Stimulated activated CD4-positive, alpha-beta T cell treated with anti-CD3 and anti-CD28 coated beads, Interleukin-4, amount 100 ng/mL, for 1 hour (primary cell): ENCODE measurements around the gene GC.
"Not testable (repeated sequence)": the region's sequence is repeated elsewhere in the genome, so short reads cannot be mapped to it uniquely, and the experiment has no call there.

Experiments used
- DNase-seq: peaks from one replicate; pipeline ENCODE4 v3.0.0-alpha.2; 2020

Gene GC, protein sequence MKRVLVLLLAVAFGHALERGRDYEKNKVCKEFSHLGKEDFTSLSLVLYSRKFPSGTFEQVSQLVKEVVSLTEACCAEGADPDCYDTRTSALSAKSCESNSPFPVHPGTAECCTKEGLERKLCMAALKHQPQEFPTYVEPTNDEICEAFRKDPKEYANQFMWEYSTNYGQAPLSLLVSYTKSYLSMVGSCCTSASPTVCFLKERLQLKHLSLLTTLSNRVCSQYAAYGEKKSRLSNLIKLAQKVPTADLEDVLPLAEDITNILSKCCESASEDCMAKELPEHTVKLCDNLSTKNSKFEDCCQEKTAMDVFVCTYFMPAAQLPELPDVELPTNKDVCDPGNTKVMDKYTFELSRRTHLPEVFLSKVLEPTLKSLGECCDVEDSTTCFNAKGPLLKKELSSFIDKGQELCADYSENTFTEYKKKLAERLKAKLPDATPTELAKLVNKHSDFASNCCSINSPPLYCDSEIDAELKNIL

GRCh38 chr4:71783972-71784371 lies at the start of gene GC:
GC (minus strand) TSS chr4:71784079; CDS start chr4:71784018, 61 bp downstream.
- DNase-seq = no peak

GRCh38 chr4:71833232-71833900 lies 49.5 kb upstream of the GC start:
- no peak for DNase-seq

GRCh38 chr4:71832049-71832448 lies 48.2 kb upstream of the GC start:
- no peak for DNase-seq

GRCh38 chr4:71830497-71831190 lies 46.8 kb upstream of the GC start:
- DNase-seq = no peak

DNA sequence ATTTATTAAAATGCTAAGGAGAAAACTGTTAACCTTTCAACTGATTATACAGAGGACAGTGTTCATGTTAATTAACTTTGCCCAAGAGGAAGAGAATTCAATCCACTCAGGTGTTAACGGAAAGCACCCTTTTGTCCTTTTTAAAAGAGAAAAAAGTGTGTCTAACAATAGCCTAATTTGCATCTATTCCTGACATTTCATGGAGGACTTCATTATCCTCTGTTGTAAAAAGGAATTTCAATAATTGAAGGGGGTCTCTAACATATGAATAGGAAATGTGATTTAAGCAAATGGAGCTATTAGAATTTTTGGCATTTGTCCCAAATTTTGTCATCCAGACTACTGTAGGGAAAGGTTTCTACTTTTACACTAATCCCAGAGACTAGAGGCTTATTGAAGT lies 44.6 kb upstream of the GC start:
- no peak for DNase-seq

GRCh38 chr4:71827826-71828225 lies 43.9 kb upstream of the GC start:
- no peak for DNase-seq

- no peak for DNase-seq
Measured at GRCh38 chr4:71816676-71817303, 32.9 kb upstream of the GC start.

DNA sequence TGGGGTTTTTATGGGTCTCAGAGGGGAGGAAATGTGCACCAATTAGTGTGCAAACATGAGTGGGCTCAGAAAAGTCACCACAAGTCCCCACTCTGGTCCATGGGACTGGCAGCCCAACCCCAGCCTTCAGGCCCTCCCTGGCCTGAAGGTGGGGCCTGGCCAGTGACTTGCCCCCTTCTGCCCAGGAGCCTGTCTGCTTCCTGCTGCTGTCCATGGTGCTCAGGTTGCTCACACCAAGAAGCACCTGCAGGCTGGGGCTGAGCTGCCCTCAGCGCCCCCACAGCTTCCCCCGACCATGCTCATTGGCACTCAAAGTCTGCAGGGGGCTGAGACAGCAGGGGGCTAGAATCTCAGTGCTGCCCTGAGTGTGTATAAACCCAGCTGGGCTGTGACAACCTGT lies 30.6 kb upstream of the GC start:
- DNase-seq = no peak

DNA sequence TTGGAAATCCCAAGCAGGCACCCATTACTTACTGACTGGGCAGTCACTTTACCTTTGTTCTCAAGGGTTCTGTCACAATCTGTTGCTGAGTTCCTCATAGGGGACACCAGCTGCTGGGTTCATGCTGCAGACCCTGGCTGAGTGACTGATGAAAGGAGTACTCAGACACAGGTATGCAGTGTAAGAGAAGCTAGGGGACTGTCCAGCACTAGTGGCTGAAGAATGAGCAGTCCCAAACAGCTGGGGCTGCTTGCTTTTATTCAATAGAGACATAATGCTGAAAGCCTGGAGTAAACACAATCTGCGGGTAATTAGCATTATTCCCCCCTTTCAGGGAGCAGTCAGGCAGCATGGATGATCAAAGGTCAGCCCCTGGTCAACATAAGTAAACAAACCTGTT lies 25.9 kb upstream of the GC start:
- not testable (repeated sequence) for DNase-seq

- DNase-seq = no peak
Measured at GRCh38 chr4:71807469-71807868, 23.6 kb upstream of the GC start.

DNA sequence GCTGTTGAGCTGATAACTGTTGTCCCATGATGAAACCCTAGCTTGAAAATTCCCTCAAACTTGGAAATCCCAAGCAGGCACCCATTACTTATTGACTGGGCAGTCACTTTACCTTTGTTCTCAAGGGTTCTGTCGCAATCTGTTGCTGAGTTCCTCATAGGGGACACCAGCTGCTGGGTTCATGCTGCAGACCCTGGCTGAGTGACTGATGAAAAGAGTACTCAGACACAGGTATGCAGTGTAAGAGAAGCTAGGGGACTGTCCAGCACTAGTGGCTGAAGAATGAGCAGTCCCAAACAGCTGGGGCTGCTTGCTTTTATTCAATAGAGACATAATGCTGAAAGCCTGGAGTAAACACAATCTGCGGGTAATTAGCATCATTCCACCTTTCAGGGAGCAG lies 21.4 kb upstream of the GC start:
- DNase-seq = not testable (repeated sequence)

- not testable (repeated sequence) for DNase-seq
Measured at GRCh38 chr4:71804017-71804697, 20.3 kb upstream of the GC start.

- no peak for DNase-seq
Measured at GRCh38 chr4:71785959-71786358, 2.1 kb upstream of the GC start.

GRCh38 chr4:71784569-71785197 lies 804 bp upstream of the GC start:
- DNase-seq = no peak

DNA sequence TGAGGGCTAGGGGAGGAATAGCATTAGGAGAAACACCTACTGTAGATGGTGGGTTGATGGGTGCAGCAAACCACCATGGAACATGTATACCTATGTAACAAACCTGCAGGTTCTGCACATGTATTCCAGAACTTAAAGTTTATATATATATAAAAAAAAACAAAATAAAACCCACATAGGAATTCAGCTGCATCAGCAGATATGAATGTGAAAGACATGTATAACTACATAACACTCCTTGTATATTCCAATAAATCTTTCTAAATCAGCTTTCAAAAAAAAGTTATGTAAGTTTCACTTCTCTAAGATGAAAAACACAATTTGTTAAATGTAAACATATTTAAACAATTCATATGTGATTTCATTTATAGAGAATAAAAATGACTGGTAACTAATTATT lies 6.0 kb downstream of the GC start:
- DNase-seq = no peak

DNA sequence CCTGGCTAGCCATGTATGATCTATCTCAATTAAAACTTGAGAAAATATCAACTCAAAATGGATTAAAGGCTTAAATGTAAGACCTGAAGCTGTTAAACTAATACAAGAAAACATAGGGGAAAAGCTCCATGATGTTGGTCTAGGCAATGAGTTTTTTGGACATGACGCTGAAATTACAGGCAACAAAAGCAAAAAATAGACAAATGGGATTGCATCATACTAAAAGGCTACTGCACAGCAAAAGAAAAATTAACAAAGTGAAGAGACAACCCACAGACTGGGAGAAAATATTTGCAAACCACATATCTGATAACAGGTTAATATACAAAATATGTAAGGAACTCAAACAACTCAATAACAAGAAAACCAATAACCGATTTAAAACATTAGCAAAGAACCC lies 8.4 kb downstream of the GC start:
- DNase-seq = no peak

- no peak for DNase-seq
Measured at GRCh38 chr4:71774136-71774535, 9.7 kb downstream of the GC start.

DNA sequence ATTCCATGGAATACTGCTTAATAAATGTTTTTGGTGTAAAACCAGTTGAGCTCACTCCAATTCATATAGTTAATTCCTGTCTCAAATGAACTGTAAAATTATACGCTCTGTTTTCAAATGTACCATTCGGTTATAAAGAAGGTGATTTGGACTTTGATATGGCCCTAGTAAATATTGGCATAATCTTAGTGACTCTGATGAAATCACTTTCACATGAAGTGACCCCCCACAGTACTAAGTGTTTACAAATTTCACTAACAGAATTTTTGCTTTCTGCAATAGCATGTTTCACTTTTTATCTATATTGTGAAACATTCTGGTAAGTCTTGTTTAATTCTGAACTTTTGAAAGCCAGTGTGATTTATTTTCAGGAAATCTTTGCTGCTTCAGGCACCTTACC lies 10.9 kb downstream of the GC start:
- DNase-seq = no peak

GRCh38 chr4:71772592-71772991 lies 11.3 kb downstream of the GC start:
- no peak for DNase-seq

DNA sequence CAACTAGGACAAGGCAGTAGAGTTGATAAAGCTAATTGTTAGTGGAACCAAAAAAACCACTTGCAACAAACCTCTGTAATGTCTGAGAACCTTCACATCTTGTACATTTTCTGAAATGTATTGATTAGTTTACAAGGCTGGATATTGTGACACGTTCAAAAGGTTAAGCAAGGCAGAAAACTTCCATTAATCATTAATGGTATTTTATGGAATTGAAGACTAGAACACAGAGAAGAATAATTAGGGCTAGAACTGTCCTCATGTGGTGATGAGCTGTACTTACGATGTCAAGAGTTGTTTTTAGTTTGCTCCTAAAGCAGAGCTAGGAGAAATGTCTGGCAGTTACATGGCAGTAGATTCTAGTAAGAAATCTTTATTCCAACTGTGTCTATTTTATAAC lies 12.3 kb downstream of the GC start:
- no peak for DNase-seq

DNA sequence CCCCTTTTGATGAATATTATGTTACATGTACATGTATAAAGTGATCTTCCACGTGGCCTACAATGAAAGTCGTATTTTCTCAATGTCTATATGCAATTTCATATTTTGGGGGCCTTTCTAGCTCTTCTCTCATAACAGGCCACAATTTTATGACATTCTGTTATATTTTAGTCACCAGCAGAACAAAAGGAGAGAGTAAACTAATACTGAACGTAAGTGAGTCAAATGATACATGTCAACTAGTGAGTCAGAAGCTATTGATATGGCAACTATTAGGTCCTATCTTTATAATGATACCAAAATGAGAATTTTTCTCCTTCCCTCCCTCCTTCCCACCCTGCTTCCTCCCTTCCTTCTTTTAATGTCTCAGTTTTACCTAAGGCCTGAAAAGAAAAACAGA lies 14.4 kb downstream of the GC start:
- DNase-seq = no peak

GRCh38 chr4:71768123-71768522 lies 15.8 kb downstream of the GC start:
- no peak for DNase-seq
